Activated naive CD8-positive, alpha-beta T cell treated with anti-CD3 and anti-CD28 coated beads, Interleukin-2, amount 50 U/mL, for 24 hours (primary cell): ENCODE results near the gene SLC5A11.
A peak's percentile ranks its signal among the peaks of the same experiment; 100 is the strongest.

Source experiments
- ATAC-seq: fragments of 150-1000 bp; cut with Tn5 transposase; one replicate; pipeline ENCODE4 v1.10.0; 2021
- DNase-seq: peaks from one replicate; pipeline ENCODE4 v3.0.0; 2021
- H3K27ac Mint-ChIP-seq: one replicate; pipeline ENCODE4 v1.8.0; 2021; ENCODE audit warnings: mild to moderate bottlenecking, mixed read lengths
- H3K27me3 Mint-ChIP-seq: one replicate; pipeline ENCODE4 v1.8.0; 2021; ENCODE audit warnings: mixed read lengths
- H3K36me3 Mint-ChIP-seq: one replicate; pipeline ENCODE4 v1.8.0; 2021; ENCODE audit warnings: low read depth, mixed read lengths
- H3K4me1 Mint-ChIP-seq: one replicate; pipeline ENCODE4 v1.8.0; 2021; ENCODE audit warnings: mixed read lengths
- H3K4me3 Mint-ChIP-seq: one replicate; pipeline ENCODE4 v1.8.0; 2021; ENCODE audit warnings: mild to moderate bottlenecking, moderate library complexity, mixed read lengths
- H3K9me3 Mint-ChIP-seq: one replicate; pipeline ENCODE4 v1.8.0; 2021; ENCODE audit warnings: mixed read lengths

Gene SLC5A11

DNA sequence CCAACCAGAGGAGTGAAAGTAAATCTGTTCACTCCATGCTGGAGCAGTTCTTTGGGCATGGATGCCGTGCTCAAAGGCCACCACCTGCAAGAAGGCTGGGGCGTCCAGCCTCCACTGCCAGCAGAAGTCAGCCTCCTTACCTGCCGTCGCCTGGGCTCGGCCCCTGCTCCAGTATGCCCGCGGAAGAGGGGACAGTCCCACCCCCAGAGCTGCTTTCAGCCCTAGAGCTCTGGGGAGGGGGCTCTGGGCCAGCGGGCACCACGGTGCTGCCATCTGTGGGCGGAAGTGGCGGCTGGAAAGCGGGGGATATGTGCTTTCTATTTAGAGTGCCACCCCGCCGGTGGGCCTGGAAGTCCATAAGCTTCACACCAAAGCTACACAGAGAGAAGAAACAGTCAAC, 93.5 kb downstream of the SLC5A11 start:
- Mint-ChIP-seq H3K36me3 (peaks cover 41% of the 10 kb centered on the region), H3K4me1 (peaks cover 5% of the 10 kb centered on the region), H3K9me3 (no peaks in the 10 kb centered on the region), H3K27ac (no peak overlapping the region), H3K27me3 (no peaks in the 10 kb centered on the region), H3K4me3 (no peak overlapping the region)
- ATAC-seq: no peak
- no peak for DNase-seq

DNA sequence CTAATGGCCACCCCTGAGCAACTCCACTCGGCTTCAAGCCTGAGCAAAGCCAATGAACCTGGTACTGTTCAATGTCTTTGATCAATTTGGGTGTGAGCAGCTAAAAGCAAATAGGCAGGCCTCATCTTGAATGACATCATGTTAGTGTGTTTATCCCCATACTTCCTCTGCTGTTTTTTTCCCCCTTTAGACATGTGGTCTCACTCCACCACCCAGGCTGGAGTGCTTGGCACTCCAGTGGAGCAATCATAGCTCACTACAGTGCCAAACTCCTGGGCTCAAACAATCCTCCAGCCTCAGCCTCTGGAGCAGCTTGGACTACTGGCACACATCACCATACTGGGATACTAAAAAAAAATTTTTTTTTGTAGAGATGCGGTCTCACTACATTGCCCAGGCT, 94.0 kb downstream of the SLC5A11 start:
- no peaks in the 10 kb centered on the region for H3K9me3 Mint-ChIP-seq
- ATAC-seq: no peak
- DNase-seq: no peak
- H3K4me3 Mint-ChIP-seq: no peak overlapping the region
- H3K4me1 Mint-ChIP-seq: peaks cover 5% of the 10 kb centered on the region
- peaks cover 39% of the 10 kb centered on the region for H3K36me3 Mint-ChIP-seq
- H3K27me3 Mint-ChIP-seq: no peaks in the 10 kb centered on the region
- no peak overlapping the region for H3K27ac Mint-ChIP-seq

DNA sequence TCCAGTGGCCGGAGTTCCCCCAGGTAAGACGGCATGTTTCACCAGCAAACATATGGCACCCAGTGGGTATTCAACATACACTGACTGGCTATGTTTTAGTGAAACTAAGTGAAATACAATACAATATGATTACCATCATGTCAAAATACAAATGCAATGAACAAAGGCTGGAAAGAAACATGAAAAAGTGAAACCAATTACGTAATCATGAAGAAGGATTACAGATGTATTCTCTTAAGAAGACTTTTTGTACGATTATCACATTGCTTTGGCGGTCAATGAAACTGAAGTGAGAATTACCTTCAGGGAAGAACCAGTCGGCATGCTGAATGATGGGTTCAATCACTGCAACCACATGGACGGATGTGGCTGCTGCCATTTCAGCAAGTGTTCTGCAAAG, 97.7 kb downstream of the SLC5A11 start:
- DNase-seq (no peak), ATAC-seq (no peak)
- no peak overlapping the region for H3K27ac Mint-ChIP-seq
- no peaks in the 10 kb centered on the region for H3K27me3 Mint-ChIP-seq
- H3K4me1 Mint-ChIP-seq: peaks cover 5% of the 10 kb centered on the region
- peaks cover 47% of the 10 kb centered on the region for H3K36me3 Mint-ChIP-seq
- H3K4me3 Mint-ChIP-seq: no peak overlapping the region
- no peaks in the 10 kb centered on the region for H3K9me3 Mint-ChIP-seq

DNA sequence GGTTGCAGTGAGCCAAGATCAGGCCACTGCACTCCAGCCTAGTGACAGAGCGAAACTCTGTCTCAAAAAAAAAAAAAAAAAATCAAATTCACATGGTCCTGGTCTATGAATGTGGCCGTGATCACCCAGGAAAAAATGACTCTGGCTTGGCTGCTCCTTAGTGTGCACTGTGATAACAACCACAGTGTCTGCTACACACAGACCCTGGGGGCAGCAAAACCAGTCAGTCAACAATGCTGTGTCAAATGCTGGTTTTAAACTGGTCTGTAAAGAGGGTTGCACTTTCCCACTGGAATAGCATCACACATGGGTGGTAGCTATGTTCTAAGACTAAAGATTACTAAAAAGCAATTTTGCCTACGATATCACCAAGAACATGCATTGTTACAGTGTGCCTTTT, 98.4 kb downstream of the SLC5A11 start:
- Mint-ChIP-seq H3K27ac (no peak overlapping the region), H3K27me3 (no peaks in the 10 kb centered on the region), H3K4me1 (no peaks in the 10 kb centered on the region), H3K36me3 (peaks cover 44% of the 10 kb centered on the region), H3K4me3 (no peak overlapping the region), H3K9me3 (no peaks in the 10 kb centered on the region)
- DNase-seq (no peak), ATAC-seq (no peak)

DNA sequence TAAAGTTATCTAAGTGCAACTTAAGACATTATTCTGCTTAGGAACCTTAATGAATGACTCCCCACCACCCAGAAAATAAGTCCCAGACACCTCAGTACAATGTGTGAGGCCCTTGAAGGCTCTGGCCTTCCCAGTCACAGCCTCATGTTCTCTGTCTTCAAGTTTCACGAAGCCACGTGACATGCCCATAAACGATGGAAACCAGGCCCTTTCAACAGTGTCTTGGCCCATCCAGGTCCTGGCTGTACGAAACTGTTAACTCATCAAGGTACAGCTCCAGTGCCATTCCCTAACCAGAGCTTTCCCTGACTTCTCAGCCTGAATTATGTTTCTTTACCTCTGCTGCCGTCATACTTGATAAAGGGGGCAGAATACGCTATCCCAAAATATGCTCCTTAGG, 100.4 kb downstream of the SLC5A11 start:
- Mint-ChIP-seq H3K36me3 (peaks cover 47% of the 10 kb centered on the region), H3K27ac (no peak overlapping the region), H3K4me1 (no peaks in the 10 kb centered on the region), H3K27me3 (no peaks in the 10 kb centered on the region), H3K4me3 (no peak overlapping the region), H3K9me3 (no peaks in the 10 kb centered on the region)
- DNase-seq (no peak), ATAC-seq (no peak)

DNA sequence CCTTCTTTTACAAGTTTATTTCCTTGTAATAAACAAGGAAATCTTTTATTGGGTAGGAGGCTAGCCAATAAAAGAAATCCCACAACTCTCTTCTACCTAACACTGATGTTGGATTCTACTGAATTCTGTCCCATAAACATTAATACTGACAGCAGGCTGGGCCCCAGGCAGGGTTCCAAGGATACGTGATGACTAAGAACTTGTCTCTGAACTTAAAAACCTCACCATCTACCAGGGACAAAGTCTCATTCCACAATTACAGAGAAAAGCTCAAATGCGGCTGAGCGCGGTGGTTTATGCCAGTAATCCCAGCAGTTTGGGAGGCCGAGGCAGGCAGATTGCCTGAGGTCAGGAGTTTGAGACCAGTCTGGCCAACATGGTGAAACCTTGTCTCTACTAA, 104.5 kb downstream of the SLC5A11 start:
- H3K36me3 Mint-ChIP-seq: peaks cover 45% of the 10 kb centered on the region
- no peaks in the 10 kb centered on the region for H3K9me3 Mint-ChIP-seq
- no peaks in the 10 kb centered on the region for H3K4me1 Mint-ChIP-seq
- no peak for ATAC-seq
- no peak overlapping the region for H3K27ac Mint-ChIP-seq
- DNase-seq: no peak
- no peaks in the 10 kb centered on the region for H3K27me3 Mint-ChIP-seq
- no peak overlapping the region for H3K4me3 Mint-ChIP-seq

DNA sequence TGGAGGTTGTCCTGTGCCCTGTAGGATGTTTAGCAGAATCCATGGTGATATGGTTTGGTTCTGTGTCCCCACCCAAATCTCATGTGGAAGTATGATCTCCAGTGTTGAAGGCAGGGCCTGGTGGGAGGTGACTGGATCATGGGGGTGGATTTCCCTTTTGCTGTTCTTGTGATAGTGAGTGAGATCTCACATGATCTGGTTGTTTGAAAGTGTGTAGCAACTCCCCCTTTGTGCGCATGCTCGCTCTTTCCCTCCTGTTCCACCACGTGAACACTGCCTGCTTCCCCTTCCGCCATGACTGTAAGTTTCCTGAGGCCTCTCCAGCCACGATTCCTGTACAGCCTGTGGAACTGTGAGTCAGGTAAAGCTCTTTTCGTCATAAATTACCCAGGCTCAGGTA, 107.5 kb downstream of the SLC5A11 start:
- H3K27me3 Mint-ChIP-seq: no peaks in the 10 kb centered on the region
- peaks cover 45% of the 10 kb centered on the region for H3K36me3 Mint-ChIP-seq
- ATAC-seq (no peak), DNase-seq (no peak)
- H3K4me3 Mint-ChIP-seq: no peak overlapping the region
- no peaks in the 10 kb centered on the region for H3K4me1 Mint-ChIP-seq
- H3K27ac Mint-ChIP-seq: peak overlapping the region; percentile 19
- no peaks in the 10 kb centered on the region for H3K9me3 Mint-ChIP-seq

DNA sequence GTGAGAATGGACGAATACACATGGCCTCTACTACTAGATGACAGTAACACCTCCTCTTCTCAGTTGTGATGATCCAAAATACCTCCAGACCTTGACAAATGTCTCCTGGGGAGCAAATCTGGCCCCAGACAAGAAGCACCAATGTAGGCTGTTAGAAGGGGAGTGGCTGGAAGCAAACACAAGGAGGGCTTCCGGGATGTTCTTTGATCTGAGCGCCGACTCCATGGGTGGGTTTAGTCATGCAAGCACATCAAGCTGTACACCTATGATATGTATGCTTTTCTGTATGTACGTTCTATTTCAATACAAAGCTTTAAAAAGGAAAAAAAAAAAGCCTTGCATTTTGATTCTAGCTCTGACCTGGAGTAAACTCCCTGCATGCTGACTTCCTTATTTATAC, 108.0 kb downstream of the SLC5A11 start:
- no peak overlapping the region for H3K4me3 Mint-ChIP-seq
- no peak overlapping the region for H3K27ac Mint-ChIP-seq
- DNase-seq (no peak), ATAC-seq (no peak)
- no peaks in the 10 kb centered on the region for H3K27me3 Mint-ChIP-seq
- H3K4me1 Mint-ChIP-seq: no peaks in the 10 kb centered on the region
- H3K9me3 Mint-ChIP-seq: no peaks in the 10 kb centered on the region
- H3K36me3 Mint-ChIP-seq: peaks cover 45% of the 10 kb centered on the region

DNA sequence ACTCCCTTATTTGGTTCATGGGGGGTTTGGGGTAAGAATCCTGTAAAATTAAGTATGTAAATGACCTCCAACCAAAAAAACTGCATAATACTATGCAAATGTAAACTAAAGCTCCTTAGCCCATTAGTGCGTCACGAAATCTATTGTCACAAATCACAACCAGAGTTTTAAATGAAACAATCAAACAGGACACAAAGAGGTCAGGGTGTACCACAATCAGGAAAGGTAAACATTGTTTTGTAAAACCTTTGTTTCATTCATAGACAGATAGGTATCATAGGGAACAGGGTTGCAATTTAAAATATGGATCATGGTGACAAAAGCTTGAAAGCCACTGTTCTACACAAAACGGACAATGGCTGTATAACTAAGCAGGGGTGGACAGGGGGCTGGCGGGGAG, 108.4 kb downstream of the SLC5A11 start:
- no peaks in the 10 kb centered on the region for H3K4me1 Mint-ChIP-seq
- no peak overlapping the region for H3K4me3 Mint-ChIP-seq
- peaks cover 47% of the 10 kb centered on the region for H3K36me3 Mint-ChIP-seq
- DNase-seq: no peak
- ATAC-seq: no peak
- no peaks in the 10 kb centered on the region for H3K27me3 Mint-ChIP-seq
- H3K9me3 Mint-ChIP-seq: no peaks in the 10 kb centered on the region
- no peak overlapping the region for H3K27ac Mint-ChIP-seq

DNA sequence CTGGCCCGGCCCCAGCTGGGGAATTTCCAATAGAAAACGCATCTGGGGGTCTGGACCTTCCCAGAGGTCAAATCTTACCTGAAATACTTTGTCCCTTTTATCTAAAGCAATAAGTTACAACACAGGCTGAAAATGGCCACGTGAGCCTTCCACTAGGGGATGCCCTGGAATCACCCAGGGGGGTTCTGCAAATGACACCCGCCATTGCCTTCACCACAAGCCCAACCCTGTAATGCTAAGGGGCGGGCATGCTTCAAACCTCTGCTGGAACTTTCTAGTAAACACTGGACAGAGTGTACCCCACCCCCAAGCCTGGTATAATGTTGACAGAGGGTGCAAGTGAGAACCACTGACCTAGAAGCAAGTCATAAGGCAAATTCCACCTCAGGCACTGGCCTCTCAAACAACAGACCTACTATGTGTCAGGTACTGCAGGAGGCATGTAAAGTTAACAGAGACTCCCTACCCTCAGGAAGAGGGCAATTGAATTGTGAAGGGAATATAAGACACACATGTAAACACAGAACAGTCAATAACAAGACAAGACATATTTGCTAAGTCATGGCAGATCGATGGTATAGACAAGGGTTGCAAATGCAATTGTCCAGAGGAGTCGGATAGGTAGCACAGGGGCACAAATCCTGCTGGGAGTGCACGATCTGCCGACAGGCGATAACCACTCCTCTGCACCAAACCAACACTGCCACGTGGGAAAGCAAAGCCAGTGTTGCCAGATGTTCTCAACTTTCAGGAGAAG, 110.4 kb downstream of the SLC5A11 start:
- no peak for ATAC-seq
- H3K9me3 Mint-ChIP-seq: no peaks in the 10 kb centered on the region
- no peak for DNase-seq
- H3K4me3 Mint-ChIP-seq: no peak overlapping the region
- no peak overlapping the region for H3K27ac Mint-ChIP-seq
- no peaks in the 10 kb centered on the region for H3K4me1 Mint-ChIP-seq
- peaks cover 49% of the 10 kb centered on the region for H3K36me3 Mint-ChIP-seq
- no peaks in the 10 kb centered on the region for H3K27me3 Mint-ChIP-seq

DNA sequence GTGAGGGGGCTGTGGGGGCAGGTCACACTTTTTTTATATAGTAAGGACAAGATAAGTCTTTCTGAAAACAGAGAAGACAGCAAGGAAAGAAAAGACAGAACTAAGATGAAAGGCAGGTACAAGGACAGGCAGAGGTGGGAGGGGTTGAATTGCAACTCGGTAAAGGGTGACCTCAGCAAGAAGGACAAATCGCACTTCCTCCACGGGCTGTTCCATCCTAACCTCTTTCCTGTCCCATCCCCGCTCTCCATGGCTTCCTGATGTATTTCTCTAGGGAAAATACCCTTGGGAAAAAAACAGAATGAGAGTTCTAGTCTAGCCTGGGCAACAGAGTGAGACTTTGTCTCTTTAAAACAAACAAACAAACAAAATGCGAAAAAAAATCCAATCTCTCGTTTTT, 112.1 kb downstream of the SLC5A11 start:
- H3K9me3 Mint-ChIP-seq: peaks cover 11% of the 10 kb centered on the region
- DNase-seq (no peak), ATAC-seq (no peak)
- no peaks in the 10 kb centered on the region for H3K4me1 Mint-ChIP-seq
- H3K36me3 Mint-ChIP-seq: peaks cover 55% of the 10 kb centered on the region
- no peak overlapping the region for H3K4me3 Mint-ChIP-seq
- no peak overlapping the region for H3K27ac Mint-ChIP-seq
- H3K27me3 Mint-ChIP-seq: no peaks in the 10 kb centered on the region
